ENCODE measurements around the gene GHRHR. TPM values are rescaled to one million over a fixed set of nuclear protein-coding genes. Genes with fewer than 3 reads are reported as not detected.

GHRHR gene
- total RNA-seq, 3 donors from 2014 or later: not detected

Other genes starting within 250 kb of the GHRHR start
- gene INMT, start 211.8 kb upstream of the GHRHR start, total RNA-seq: under 1 TPM; 0.08 to 0.25 (median 0.14) TPM
- 1 to 10 TPM; 1.6 to 2.1 (median 1.7) TPM for gene MINDY4, start 192.5 kb upstream of the GHRHR start, total RNA-seq
- 1 to 10 TPM in 1 of 3 donors, under 1 TPM in 2; 0.79 to 1.1 (median 0.91) TPM for gene AQP1, start 52.1 kb upstream of the GHRHR start, total RNA-seq
- not detected for gene ADCYAP1R1, start 88.4 kb downstream of the GHRHR start, total RNA-seq